Neural progenitor cell (in vitro differentiated cells): ENCODE measurements around the gene APC.

Experiments used
- CTCF ChIP-seq: fragments of 200-600 bp; sonication (generic); IDR thresholded peaks from 2 replicates; pipeline ENCODE4 v1.5.1; 2017; ENCODE audit warnings: antibody characterized with exemption, mild to moderate bottlenecking
- EZH2 ChIP-seq: fragments of 200-600 bp; sonication (generic); IDR thresholded peaks from 2 replicates; pipeline ENCODE4 v1.6.1; 2017; ENCODE audit warnings: antibody characterized with exemption, mild to moderate bottlenecking, moderate library complexity

GRCh38 chr5:112729630-112730029 is 8.1 kb upstream of the APC start:
- TF ChIP-seq EZH2 (no peak), CTCF (no peak)
